PC-3 (cell line): ENCODE measurements around the gene SLC39A6.

Experiments used
- CTCF ChIP-seq: fragments of 300-600 bp; sonication (generic); conservative IDR thresholded peaks from 2 replicates; pipeline ENCODE4 v1.5.1; 2017; ENCODE audit warnings: antibody characterized with exemption, low read depth, mild to moderate bottlenecking, low read length
- EZH2 ChIP-seq: fragments of 300-600 bp; sonication (generic); IDR thresholded peaks from one replicate; pipeline ENCODE4 v1.6.1; 2017; ENCODE audit warnings: antibody characterized with exemption, mild to moderate bottlenecking, low read length; ENCODE audit not compliant: unreplicated experiment
- EZH2phosphoT487 ChIP-seq: fragments of 300-600 bp; sonication (generic); IDR thresholded peaks from 2 replicates; pipeline ENCODE4 v1.6.1; 2018; ENCODE audit warnings: mild to moderate bottlenecking, antibody characterized with exemption, low read length, borderline replicate concordance

- TF ChIP-seq CTCF (no peak), EZH2 (no peak), EZH2phosphoT487 (no peak)
Observed at GRCh38 chr18:36089001-36089400, 40.1 kb downstream of the SLC39A6 start.
